Stimulated activated CD4-positive, alpha-beta T cell treated with anti-CD3 and anti-CD28 coated beads, TNF-alpha, amount 100 ng/mL, for 4 hours (primary cell): Measurements from ENCODE around the gene SERPINE3.

ENCODE experiments used
- DNase-seq, 3 experiments: peaks; one replicate each; pipeline ENCODE4 v3.0.0-alpha.2; 2020; ENCODE audit warnings: low read depth in 3 of 3

Gene SERPINE3

GRCh38 chr13:51328488-51328887 lies 11.0 kb upstream of the SERPINE3 start:
- DNase-seq = no peak

- no peak for DNase-seq
These were observed 9.9 kb upstream of the SERPINE3 start for GRCh38 chr13:51329606-51330005.

- no peak for DNase-seq
These were observed 8.7 kb upstream of the SERPINE3 start for GRCh38 chr13:51330791-51331190.

GRCh38 chr13:51331354-51331861 lies 8.1 kb upstream of the SERPINE3 start:
- no peak for DNase-seq

GRCh38 chr13:51332566-51333361 lies 6.7 kb upstream of the SERPINE3 start:
- DNase-seq = no peak

GRCh38 chr13:51333421-51333820 lies 6.1 kb upstream of the SERPINE3 start:
- DNase-seq = no peak

- no peak for DNase-seq
These were observed 5.7 kb upstream of the SERPINE3 start for GRCh38 chr13:51333826-51334225.

GRCh38 chr13:51336746-51337145 lies 2.7 kb upstream of the SERPINE3 start:
- DNase-seq = no peak

- no peak for DNase-seq
These were observed 651 bp downstream of the SERPINE3 start for GRCh38 chr13:51339952-51340732.

- DNase-seq = no peak
These were observed 1.7 kb downstream of the SERPINE3 start for GRCh38 chr13:51341232-51341631.

GRCh38 chr13:51341791-51342190 lies 2.3 kb downstream of the SERPINE3 start:
- no peak for DNase-seq

- DNase-seq = no peak
These were observed 3.2 kb downstream of the SERPINE3 start for GRCh38 chr13:51342706-51343105.

- no peak for DNase-seq
These were observed 4.0 kb downstream of the SERPINE3 start for GRCh38 chr13:51343475-51343874.

GRCh38 chr13:51346397-51346796 lies 6.9 kb downstream of the SERPINE3 start:
- no peak for DNase-seq

- DNase-seq = no peak
These were observed 7.6 kb downstream of the SERPINE3 start for GRCh38 chr13:51347099-51347498.

GRCh38 chr13:51348069-51348967 lies 8.8 kb downstream of the SERPINE3 start:
- DNase-seq = no peak

- no peak for DNase-seq
These were observed 9.5 kb downstream of the SERPINE3 start for GRCh38 chr13:51349016-51349415.

GRCh38 chr13:51355217-51355616 lies 15.7 kb downstream of the SERPINE3 start:
- DNase-seq = no peak

- no peak for DNase-seq
These were observed 18.6 kb downstream of the SERPINE3 start for GRCh38 chr13:51357928-51358595.

GRCh38 chr13:51359352-51359751 lies 19.9 kb downstream of the SERPINE3 start:
- DNase-seq = no peak

GRCh38 chr13:51360489-51360888 lies 21.0 kb downstream of the SERPINE3 start:
- DNase-seq = no peak
